ENCODE results near the gene RPUSD1. TPM values are rescaled to one million over a fixed set of nuclear protein-coding genes. Genes with fewer than 3 reads are reported as not detected.

Gene RPUSD1
- total RNA-seq, 1 donor from 2014 or later, result 16.3 TPM

Other genes with a start within 250 kb of the RPUSD1 start
- gene PRR35, start 228.0 kb downstream of the RPUSD1 start, total RNA-seq, result not detected in 2 replicates
- 2.0 and 2.4 TPM in 2 replicates for gene NHLRC4, start 221.4 kb downstream of the RPUSD1 start, total RNA-seq
- gene PIGQ, start 218.4 kb downstream of the RPUSD1 start, total RNA-seq, result 14.2 and 20.2 TPM in 2 replicates
- gene RAB40C, start 198.3 kb downstream of the RPUSD1 start, total RNA-seq, result 6.8 and 10.9 TPM in 2 replicates
- gene WFIKKN1, start 157.4 kb downstream of the RPUSD1 start, total RNA-seq, result under 0.01 and 0.20 TPM in 2 replicates
- gene METTL26, start 152.1 kb downstream of the RPUSD1 start, total RNA-seq, result 64.5 and 74.0 TPM in 2 replicates
- gene MCRIP2, start 146.6 kb downstream of the RPUSD1 start, total RNA-seq, result 10.5 and 11.9 TPM in 2 replicates
- gene WDR90, start 139.0 kb downstream of the RPUSD1 start, total RNA-seq, result 4.2 and 6.1 TPM in 2 replicates
- 20.0 and 25.4 TPM in 2 replicates for gene RHOT2, start 120.2 kb downstream of the RPUSD1 start, total RNA-seq
- under 0.01 and 0.22 TPM in 2 replicates for gene RHBDL1, start 112.7 kb downstream of the RPUSD1 start, total RNA-seq
- 90.7 and 113 TPM in 2 replicates for gene STUB1, start 108.0 kb downstream of the RPUSD1 start, total RNA-seq
- gene JMJD8, start 104.0 kb downstream of the RPUSD1 start, total RNA-seq, result 20.2 and 22.4 TPM in 2 replicates
- 1.7 and 3.2 TPM in 2 replicates for gene WDR24, start 98.0 kb downstream of the RPUSD1 start, total RNA-seq
- gene FBXL16, start 82.6 kb downstream of the RPUSD1 start, total RNA-seq, result under 0.01 TPM in 2 replicates
- gene METRN, start 73.3 kb downstream of the RPUSD1 start, total RNA-seq, result 13.1 and 28.8 TPM in 2 replicates
- gene ANTKMT, start 67.2 kb downstream of the RPUSD1 start, total RNA-seq, result 20.0 and 31.2 TPM in 2 replicates
- gene CCDC78, start 61.9 kb downstream of the RPUSD1 start, total RNA-seq, result 0.40 and 0.44 TPM in 2 replicates
- 4.4 and 5.4 TPM in 2 replicates for gene HAGHL, start 61.3 kb downstream of the RPUSD1 start, total RNA-seq
- 23.8 and 33.5 TPM in 2 replicates for gene CIAO3, start 47.4 kb downstream of the RPUSD1 start, total RNA-seq
- 0.20 TPM in 1 of 2 replicates, not detected in the other for gene MSLN, start 27.6 kb downstream of the RPUSD1 start, total RNA-seq
- gene CHTF18, start 239 bp upstream of the RPUSD1 start, total RNA-seq, result 4.8 and 6.8 TPM in 2 replicates
- gene GNG13, start 12.4 kb upstream of the RPUSD1 start, total RNA-seq, result not detected in 2 replicates
- 6.3 and 8.9 TPM in 2 replicates for gene LMF1, start 182.6 kb upstream of the RPUSD1 start, total RNA-seq
- gene SOX8, start 193.4 kb upstream of the RPUSD1 start, total RNA-seq, result 0.22 and 0.60 TPM in 2 replicates